Bladder microvascular endothelial cell (primary cell): ENCODE data around the gene TNFRSF19. TPM values are rescaled to one million over a fixed set of nuclear protein-coding genes. Genes with fewer than 3 reads are reported as not detected.

Source experiments
- total RNA-seq: library from RNA; depleted of rRNA; stranded (reverse); fragments of >200 nt; gene quantifications from 2 replicates; pipeline ENCODE4 v1.2.3, GENCODE V29; 2014

The TNFRSF19 gene, protein sequence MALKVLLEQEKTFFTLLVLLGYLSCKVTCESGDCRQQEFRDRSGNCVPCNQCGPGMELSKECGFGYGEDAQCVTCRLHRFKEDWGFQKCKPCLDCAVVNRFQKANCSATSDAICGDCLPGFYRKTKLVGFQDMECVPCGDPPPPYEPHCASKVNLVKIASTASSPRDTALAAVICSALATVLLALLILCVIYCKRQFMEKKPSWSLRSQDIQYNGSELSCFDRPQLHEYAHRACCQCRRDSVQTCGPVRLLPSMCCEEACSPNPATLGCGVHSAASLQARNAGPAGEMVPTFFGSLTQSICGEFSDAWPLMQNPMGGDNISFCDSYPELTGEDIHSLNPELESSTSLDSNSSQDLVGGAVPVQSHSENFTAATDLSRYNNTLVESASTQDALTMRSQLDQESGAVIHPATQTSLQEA
- 0.16 and 0.19 TPM in 2 replicates for total RNA-seq

DNA sequence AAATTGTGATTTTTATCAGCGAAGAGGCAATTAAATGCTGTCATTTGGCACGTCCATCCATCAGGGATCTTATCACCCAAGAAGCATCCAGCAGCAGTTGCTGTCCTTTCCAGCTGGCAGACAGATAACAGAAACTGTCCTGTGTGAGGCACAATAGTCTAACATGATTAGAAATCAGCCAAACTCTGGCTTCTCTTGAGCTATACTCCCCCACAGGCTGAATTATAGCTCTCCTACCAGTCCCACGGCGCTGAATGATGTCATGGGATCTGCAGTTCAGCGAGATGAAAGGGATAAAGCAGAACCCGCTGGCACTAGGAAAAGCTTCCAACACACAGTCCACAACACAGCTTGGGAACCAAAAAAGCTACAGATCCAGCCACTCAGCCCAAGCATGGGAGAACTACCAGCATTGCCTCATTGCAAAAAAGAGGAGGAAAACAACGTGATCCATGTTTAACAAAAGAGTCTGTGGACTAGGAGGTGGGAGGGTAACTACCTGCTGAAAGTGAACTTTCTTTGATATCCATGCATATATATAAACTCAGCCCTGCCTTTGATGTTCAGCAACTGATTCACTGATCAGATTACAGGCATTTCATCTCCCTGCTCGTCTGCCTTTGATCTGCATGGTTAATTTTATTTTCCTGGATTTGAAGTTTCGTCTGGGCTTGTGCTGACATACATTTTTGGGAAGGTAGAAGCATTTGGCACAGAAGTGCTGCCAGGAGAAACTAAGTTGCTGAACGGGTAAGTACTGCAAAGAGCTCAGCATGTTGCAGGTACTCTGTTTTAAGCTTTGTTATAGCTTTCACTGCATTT lies at the start of gene TNFRSF19:
Gene TNFRSF19 (plus strand): TSS at position 314 of the 822 bp plus-strand sequence. CDS start 19,772 bp downstream, outside the sequence.

Other genes with a start within 250 kb of the TNFRSF19 start
- gene SACS, start 136.7 kb upstream of the TNFRSF19 start, total RNA-seq = 34.3 and 72.9 TPM in 2 replicates